SH-SY5Y (cell line): Measurements from ENCODE around the gene NLRC3.

Source experiments
- GATA2 ChIP-seq: IDR thresholded peaks from 2 replicates; pipeline ENCODE4 v1.6.1; 2011; ENCODE audit warnings: mild to moderate bottlenecking, low read depth, low read length
- GATA3 ChIP-seq: IDR thresholded peaks from 2 replicates; pipeline ENCODE4 v1.6.1; 2011; ENCODE audit warnings: low read depth, mild to moderate bottlenecking, low read length, moderate library complexity

- no peak for TF ChIP-seq GATA2
- no peak for TF ChIP-seq GATA3
Measured at GRCh38 chr16:3548445-3548844, 28.8 kb downstream of the NLRC3 start.
